NB4 (cell line): ENCODE measurements around the gene KIAA1328.

Experiments
- DNase-seq: peaks from one replicate; pipeline ENCODE4 v3.0.0; 2010; ENCODE audit warnings: low read depth
- H3K4me3 ChIP-seq: one replicate; pipeline ENCODE4 v1.5.1; 2011; ENCODE audit warnings: mild to moderate bottlenecking, low read depth, low read length, moderate library complexity
- MYC ChIP-seq: IDR thresholded peaks from 2 replicates; pipeline ENCODE4 v1.6.1; 2011; ENCODE audit warnings: low read depth, low read length
- POLR2A ChIP-seq: IDR thresholded peaks from 2 replicates; pipeline ENCODE4 v1.6.1; 2011; ENCODE audit warnings: mild to moderate bottlenecking; ENCODE audit not compliant: insufficient read length; ENCODE audit errors: extremely low read depth
- TF ChIP-seq, protein P1 (sequence below): IDR thresholded peaks from one replicate; pipeline ENCODE4 v1.5.1; 2012; ENCODE audit warnings: low read depth, low read length
- TF ChIP-seq, protein P2 (sequence below): IDR thresholded peaks from 2 replicates; pipeline ENCODE4 v1.6.1; 2011; ENCODE audit warnings: low read depth, low read length

Gene KIAA1328

DNA sequence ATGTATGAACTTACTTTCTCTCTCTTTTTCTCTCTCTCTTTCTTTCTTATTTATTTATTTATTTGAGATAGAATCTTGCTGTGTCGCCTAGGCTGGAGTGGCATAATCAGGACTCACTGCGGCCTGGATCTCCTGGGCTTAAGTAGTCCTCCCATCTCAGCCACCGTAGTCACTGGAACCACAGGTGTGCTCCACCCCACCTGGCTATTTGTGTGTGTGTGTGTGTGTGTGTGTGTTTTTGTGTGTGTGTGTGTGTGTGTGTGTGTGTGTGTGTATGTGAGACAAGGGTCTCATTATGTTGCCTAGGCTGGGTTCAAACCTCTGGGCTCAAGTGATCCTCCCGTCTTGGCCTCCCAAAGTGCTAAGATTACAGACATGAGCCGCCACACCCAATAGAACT lies 64.3 kb downstream of the KIAA1328 start:
- DNase-seq: no peak
- TF ChIP-seq, protein P1, sequence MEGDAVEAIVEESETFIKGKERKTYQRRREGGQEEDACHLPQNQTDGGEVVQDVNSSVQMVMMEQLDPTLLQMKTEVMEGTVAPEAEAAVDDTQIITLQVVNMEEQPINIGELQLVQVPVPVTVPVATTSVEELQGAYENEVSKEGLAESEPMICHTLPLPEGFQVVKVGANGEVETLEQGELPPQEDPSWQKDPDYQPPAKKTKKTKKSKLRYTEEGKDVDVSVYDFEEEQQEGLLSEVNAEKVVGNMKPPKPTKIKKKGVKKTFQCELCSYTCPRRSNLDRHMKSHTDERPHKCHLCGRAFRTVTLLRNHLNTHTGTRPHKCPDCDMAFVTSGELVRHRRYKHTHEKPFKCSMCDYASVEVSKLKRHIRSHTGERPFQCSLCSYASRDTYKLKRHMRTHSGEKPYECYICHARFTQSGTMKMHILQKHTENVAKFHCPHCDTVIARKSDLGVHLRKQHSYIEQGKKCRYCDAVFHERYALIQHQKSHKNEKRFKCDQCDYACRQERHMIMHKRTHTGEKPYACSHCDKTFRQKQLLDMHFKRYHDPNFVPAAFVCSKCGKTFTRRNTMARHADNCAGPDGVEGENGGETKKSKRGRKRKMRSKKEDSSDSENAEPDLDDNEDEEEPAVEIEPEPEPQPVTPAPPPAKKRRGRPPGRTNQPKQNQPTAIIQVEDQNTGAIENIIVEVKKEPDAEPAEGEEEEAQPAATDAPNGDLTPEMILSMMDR: no peak
- TF ChIP-seq, protein P2, sequence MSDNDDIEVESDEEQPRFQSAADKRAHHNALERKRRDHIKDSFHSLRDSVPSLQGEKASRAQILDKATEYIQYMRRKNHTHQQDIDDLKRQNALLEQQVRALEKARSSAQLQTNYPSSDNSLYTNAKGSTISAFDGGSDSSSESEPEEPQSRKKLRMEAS: no peak
- TF ChIP-seq MYC: no peak
- TF ChIP-seq POLR2A: no peak
- no peak overlapping the region for H3K4me3 ChIP-seq

DNA sequence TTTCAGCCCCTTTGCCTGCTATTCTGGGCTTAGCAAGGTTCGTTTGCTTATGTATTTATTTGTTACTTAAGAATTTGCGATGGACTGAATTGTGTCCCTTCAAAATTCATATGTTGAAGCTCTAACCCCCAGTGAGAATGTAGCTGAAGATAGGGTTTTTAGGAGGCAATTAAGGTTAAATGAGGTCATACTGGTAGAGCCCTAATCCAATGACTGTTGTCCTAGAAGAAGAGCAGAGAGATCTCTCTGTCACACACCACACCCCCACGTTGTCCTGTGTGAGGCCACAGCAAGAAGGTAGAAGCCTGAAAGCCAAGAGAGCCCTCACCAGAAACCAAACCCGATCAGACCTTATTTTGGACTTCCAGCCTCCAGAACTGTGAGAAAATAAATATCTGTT lies 66.7 kb downstream of the KIAA1328 start:
- TF ChIP-seq, protein P1: no peak
- TF ChIP-seq MYC (no peak), POLR2A (no peak)
- TF ChIP-seq, protein P2: no peak
- DNase-seq: no peak
- H3K4me3 ChIP-seq: no peak overlapping the region

DNA sequence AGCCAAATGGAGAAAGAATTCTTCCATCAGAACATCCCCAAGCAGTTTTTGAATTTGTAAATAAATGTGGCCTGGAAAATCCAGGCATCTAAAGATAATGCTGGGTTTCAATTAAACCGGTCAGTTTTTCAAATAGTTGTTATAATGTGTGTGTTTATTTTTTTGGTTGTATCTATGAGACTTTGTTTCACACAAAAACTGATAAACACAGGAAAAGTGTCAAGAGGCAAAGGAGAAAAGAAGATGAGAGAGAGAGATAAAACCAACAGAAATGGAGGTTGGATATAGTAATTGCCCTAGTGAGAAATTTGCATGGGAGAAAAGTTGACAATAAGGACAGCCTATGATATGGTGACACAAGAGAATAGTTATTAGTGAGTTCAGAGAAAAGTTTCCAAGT lies 68.3 kb downstream of the KIAA1328 start:
- H3K4me3 ChIP-seq: no peak overlapping the region
- TF ChIP-seq POLR2A: no peak
- no peak for TF ChIP-seq MYC
- TF ChIP-seq, protein P2: no peak
- TF ChIP-seq, protein P1: no peak
- no peak for DNase-seq

GRCh38 chr18:36899289-36899688 lies 70.4 kb downstream of the KIAA1328 start:
- no peak overlapping the region for H3K4me3 ChIP-seq
- peak; percentile 55 for DNase-seq

DNA sequence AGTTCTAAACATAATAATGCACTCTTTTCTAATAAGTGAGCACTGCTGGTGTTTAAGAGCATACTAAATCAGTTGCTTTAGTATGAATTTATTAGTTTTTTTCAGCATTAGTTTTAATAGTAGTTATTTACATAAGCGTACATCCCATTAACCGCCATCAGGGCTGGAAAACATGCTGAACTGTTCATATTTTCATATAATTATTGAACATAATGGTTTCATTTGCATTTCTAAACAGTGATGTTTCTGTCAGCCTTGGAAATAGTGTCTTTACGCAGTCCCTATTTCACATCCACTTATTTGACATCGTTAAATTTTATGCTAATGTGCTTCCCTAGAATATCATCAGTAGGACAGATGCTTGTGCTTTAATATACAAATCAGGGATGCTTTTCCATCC lies 71.5 kb downstream of the KIAA1328 start:
- H3K4me3 ChIP-seq: no peak overlapping the region
- no peak for DNase-seq
- TF ChIP-seq, protein P1: no peak
- TF ChIP-seq MYC (no peak), POLR2A (no peak)
- TF ChIP-seq, protein P2: no peak

More at GRCh38 chr18:36899289-36899688, 70.4 kb downstream of the KIAA1328 start:
- TF ChIP-seq POLR2A: no peak
- TF ChIP-seq, protein P1: peak; percentile 21
- TF ChIP-seq, protein P2: no peak

- TF ChIP-seq MYC (no peak), POLR2A (no peak)
- TF ChIP-seq, protein P2: no peak
- TF ChIP-seq, protein P1: no peak
- no peak overlapping the region for H3K4me3 ChIP-seq
- no peak for DNase-seq
These were observed 72.4 kb downstream of the KIAA1328 start for GRCh38 chr18:36901277-36901701.
